Testis (tissue), 2 donors: ENCODE measurements around the gene WNK2.

Experiments
- CTCF ChIP-seq, 3 experiments: fragments of 450-650 bp in 2 of 3; fragments of 200-600 bp in 1 of 3; sonication (generic) in 1 of 3; IDR thresholded peaks; one replicate each; pipeline ENCODE4 v1.5.1; 2016 to 2019; ENCODE audit warnings: antibody characterized with exemption in 3 of 3, mild to moderate bottlenecking in 2 of 3, moderate library complexity in 1 of 3
- POLR2A ChIP-seq: fragments of 450-650 bp; IDR thresholded peaks from one replicate; pipeline ENCODE4 v1.6.1; 2017; ENCODE audit warnings: antibody characterized with exemption, mild to moderate bottlenecking, moderate library complexity

- TF ChIP-seq CTCF (IDR thresholded peaks at IDR 0.05) (no peak), POLR2A (no peak)
These were observed 23.4 kb downstream of the WNK2 start for GRCh38 chr9:93207326-93207814.
